Ammon's horn (tissue), 1 donor: ENCODE data around the gene ZNF692.
"Not testable (repeated sequence)": the region's sequence is repeated elsewhere in the genome, so short reads cannot be mapped to it uniquely, and the experiment has no call there.

Experiments used
- DNase-seq: peaks from one replicate; pipeline ENCODE4 v3.0.0-alpha.2; 2016; ENCODE audit warnings: low spot score

Gene ZNF692

GRCh38 chr1:248849152-248849551 is 9.7 kb downstream of the ZNF692 start:
- no peak for DNase-seq

GRCh38 chr1:248848602-248849001 is 10.3 kb downstream of the ZNF692 start:
- no peak for DNase-seq

GRCh38 chr1:248847956-248848561 is 10.8 kb downstream of the ZNF692 start:
- DNase-seq: no peak

- no peak for DNase-seq
Measured at GRCh38 chr1:248847181-248847955, 11.5 kb downstream of the ZNF692 start.

DNA sequence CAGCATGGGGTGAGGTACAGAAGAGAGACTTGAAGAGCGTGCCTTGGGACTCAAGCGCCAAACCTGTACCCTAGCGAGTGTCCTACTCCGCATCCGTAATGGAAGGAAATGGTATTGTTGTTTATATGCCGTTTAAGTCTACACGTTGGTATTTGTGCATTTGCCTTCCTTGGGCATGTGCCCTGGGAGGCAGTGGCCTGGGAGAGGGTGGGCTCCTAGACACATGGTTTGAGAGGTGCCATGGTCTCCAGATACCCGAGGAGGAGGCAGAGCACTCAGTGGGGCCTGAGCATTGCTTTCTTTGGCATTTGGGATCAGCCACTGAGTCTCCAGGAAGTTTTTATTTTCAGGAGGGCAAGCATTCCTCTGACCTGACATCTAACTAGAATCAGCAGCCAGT is 14.4 kb downstream of the ZNF692 start:
- DNase-seq: no peak

DNA sequence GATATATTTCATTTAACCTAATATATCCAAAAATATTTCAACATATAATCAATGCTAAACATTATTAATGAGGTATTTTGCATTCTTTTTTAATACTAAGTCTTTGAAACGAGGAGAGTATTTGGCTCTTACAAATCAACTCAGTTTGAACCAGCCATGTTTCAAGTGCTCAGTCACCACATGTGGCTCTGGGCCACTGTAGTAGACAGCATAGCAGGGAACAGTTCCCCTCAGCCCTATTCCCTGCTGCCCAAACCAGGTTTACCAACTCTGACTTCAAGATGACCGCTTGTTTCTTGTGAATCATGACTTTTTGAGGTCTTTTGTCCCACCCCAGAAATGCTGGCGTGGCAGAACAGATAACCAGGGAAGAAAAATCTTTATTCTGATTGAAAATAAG is 15.2 kb downstream of the ZNF692 start:
- DNase-seq: no peak

- no peak for DNase-seq
Measured at GRCh38 chr1:248842781-248843331, 16.0 kb downstream of the ZNF692 start.

DNA sequence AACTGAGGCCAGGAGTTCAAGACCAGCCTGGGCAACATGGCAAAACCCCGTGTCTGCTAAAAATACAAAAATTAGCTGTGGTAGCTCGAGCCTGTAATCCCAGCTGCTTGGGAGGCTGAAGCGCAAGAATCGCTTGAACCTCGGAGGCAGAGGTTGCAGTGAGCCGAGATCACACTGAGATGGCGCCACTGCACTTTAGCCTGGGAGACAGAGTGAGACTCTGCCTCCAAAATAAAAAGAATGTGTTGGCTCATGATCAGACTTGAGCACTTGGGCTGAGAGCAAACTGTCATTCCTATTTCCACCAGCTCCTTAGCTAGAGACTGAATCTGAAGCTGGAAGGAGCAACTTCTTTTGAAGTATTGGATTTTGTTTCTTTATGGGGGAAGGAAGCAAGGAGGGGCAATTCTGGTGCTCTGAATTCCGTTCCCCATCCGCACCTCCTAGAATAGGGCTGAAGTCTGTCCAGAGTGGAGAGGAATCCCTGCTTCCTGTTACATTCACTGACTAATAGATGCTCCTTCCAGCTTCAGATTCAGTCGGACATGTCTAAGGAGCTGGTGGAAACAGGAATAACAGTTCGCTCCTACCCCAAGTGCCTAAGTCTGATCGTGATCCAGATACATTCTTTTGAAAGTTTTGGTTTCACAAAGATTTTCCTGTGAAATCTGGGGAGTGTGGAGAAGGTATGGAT is 17.0 kb downstream of the ZNF692 start:
- DNase-seq: no peak

DNA sequence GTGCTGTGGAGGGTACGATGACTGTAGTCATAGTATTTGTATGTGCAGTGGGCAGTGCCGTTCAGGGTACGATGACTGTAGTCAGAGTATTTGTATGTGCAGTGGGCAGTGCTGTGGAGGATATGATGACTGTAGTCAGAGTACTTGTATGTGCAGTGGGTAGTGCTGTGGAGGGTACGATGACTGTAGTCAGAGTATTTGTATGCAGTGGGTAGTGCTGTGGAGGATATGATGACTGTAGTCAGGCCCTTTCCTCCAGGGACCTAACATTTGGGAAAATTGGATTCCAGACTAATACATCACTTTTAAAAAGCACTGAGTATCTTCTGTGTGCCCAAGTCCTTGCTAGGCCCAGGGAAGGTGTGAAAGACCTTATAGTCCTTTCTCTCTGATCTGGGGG is 17.9 kb downstream of the ZNF692 start:
- DNase-seq: no peak

DNA sequence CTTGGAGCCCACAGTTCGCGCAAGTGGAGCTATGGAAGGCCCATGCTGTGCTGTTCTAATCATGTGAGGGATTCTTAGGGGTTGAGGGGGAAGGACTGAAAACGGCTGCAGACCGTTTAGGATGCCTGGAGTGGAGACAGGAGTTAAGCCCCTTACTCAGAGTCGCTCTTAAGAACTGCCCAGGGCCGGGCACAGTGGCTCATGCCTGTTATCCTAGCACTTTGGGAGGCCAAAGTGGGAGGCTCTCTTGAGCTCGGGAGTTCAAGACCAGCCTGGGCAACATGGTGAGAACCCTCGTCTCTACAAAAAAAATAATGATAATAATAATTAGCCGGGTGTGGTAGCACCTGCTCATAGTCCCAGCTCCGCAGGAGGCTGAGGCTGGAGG is 19.7 kb downstream of the ZNF692 start:
- DNase-seq: no peak

GRCh38 chr1:248838357-248839167 is 20.3 kb downstream of the ZNF692 start:
- peak; percentile 92 for DNase-seq

DNA sequence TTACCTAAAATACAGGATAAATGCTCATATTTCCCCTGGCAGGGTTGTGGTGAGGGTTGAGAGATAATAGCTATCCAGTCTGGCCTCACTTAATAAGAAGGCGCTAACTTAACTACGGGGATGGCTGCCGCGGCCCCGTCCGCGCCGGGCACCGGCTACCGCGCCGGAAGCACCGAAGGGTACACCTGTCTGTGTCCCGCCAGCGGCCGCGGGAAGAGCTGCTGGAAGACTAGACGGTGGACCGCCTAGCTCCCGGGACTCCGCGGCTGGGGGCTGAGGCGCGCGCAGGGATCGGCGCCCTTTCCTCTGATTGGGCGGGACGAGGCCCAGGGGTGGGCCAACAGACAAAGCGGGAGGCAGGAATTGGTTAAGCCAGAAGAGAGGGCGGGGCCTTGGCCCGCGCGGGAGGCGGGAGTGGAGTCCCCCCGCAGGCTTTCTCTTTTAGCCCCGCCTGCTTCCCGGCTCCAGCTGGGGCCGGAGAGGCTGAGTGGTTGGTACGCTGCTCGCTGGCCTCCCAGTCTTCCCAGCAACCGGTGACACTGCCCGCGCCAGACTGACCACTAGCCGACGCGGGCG is 21.0 kb downstream of the ZNF692 start, which contains the start of gene ZNF672:
TSS of gene ZNF672 (plus strand) at position 444 of the 576 bp plus-strand sequence. CDS start 9,051 bp downstream, outside the sequence.
- DNase-seq: peak; percentile 98

DNA sequence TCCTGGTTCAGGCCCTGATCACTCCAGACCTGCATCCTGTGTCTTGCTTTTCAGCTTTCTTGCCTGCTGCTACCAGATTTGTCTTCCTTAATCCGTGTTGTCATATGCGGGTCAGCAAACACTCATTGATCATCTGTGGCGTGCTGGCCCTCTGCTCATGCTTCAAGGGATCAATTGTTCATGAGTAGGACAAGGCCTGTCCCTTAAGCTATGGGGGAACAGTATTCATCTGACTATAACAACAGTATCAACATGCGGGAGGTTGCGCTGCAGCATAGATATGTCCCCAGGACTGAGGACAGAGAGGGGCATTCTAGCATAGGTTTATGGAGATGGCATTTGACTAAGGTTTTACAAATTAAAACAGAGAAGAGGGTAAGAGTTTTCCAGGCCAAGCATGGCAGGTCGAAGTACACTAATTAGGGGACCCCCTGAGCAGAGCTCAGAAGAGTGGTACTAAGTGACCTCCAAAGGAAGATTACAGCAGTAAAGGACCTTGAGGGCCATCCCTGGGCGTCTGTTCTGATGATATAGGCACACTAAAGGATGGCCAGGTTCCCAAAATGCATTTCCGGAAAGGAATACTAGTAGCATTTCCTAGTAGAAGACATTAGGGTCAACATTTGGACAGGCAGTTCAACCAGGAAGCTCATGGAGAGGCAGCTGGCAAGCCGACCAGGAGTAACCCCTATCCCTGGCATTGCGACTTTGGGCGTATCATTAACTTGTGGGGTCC is 21.7 kb downstream of the ZNF692 start:
- no peak for DNase-seq

DNA sequence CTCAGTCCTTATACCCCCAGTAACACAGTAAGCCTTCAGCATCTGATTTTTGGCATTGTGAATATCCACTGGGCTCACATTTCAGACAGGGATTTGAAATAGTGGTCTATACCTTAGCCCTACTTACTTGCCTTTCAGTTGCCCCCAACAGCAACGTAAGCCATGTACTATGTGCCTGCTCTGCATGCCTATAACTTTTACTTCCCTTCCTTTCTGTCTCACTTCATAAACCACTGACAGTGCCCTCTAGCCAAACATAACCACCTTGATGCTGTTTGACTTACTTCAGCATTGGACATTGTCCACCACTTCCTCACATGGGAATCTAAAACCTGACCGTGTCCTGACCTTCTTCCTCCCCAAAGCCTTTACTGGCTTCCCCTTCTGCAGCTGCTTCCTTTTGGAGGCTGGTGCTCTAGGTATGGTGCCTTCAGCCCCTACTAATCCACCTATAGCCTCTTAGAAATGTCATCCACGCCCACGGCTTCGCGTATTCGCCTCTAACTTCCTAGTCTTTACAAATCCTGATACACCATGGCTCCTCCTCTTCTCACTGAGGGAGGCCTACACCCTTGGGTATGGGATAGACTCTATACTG is 24.4 kb downstream of the ZNF692 start:
- no peak for DNase-seq

DNA sequence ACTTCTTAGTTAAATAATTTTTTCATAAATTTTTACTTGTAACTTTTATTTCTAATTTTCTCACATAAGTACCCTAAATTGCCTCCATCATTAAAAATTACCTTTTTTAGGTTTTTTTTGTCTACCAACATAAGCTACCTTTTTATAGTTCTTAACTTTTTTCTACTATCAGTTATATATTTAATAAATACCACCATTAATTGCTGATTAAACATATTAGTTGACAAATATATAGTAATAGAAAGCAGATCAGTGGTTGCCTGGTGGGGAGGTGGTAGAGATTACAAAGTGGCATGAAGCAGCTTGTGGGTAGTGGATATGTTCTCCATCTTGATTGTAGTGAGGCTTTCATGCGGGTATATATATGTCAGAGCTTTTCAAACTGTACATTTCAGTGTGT is 27.0 kb downstream of the ZNF692 start:
- DNase-seq: no peak

GRCh38 chr1:248830718-248831017 is 28.2 kb downstream of the ZNF692 start:
- not testable (repeated sequence) for DNase-seq

DNA sequence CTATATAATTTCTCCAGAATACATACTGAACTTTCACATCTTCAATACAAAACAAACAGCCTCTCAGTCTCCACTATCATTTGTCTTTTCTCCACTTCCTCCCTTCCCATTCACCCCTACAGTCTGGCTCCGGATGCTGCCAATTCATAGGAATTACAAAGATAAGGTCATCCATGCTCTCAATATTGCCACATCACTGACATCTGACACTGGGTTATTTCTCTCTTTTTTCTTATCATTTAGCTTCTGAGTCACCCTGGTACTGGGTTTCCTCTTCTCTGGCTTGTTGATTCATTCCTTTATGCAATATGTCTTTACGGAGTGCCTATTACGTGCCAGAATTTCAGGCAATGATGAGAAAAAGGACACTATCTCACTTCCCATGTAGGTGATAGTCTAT is 30.0 kb downstream of the ZNF692 start:
- no peak for DNase-seq

GRCh38 chr1:248825909-248826760 is 32.8 kb downstream of the ZNF692 start, which contains the start of gene SH3BP5L:
Gene SH3BP5L (minus strand): TSS chr1:248825915. CDS start chr1:248824935, 980 bp downstream.
- peak; percentile 99 for DNase-seq

GRCh38 chr1:248825573-248825908 is 33.3 kb downstream of the ZNF692 start:
- DNase-seq: no peak

- DNase-seq: no peak
Measured at GRCh38 chr1:248825136-248825535, 33.7 kb downstream of the ZNF692 start.
